ENCODE data around the gene COL5A1. TPM values are rescaled to one million over a fixed set of nuclear protein-coding genes. Genes with fewer than 3 reads are reported as not detected.

Gene COL5A1
- total RNA-seq, 1 experiment from 2014 or later = 10.6 TPM

DNA sequence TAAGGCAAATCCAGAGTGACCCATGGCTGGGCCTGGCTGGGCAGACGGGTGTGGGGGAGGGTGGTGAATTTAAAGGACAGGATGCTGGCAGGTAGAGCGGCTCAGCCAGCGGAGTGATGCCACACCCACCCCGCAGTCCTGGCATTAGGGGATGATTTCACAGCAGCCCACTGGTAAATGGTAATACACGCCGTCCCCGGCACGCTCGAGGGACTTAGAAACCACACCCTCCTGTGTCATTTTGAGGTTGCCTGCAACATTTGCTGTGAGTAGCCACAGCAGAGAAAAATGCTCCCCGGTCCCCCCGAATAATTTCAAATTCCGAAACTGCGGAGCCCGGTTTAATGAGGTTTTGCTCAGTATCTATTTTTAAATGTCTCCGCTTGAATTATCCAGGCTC is 167.7 kb downstream of the COL5A1 start:
- no peaks in the 10 kb centered on the region for H3K79me2 ChIP-seq (ENCODE audit: low read length)
- no peaks in the 10 kb centered on the region for H3K36me3 ChIP-seq (ENCODE audit: low read depth, low read length)
- no peak overlapping the region for H3K4me3 ChIP-seq (ENCODE audit: low read length)
- no peaks in the 10 kb centered on the region for H3K9me2 ChIP-seq (replicated peaks; ENCODE audit: low read length)
- H3K9me3 ChIP-seq (ENCODE audit: low read length) = no peaks in the 10 kb centered on the region
- no peaks in the 10 kb centered on the region for H3K27me3 ChIP-seq (ENCODE audit: low read length)
- no peaks in the 10 kb centered on the region for H3K4me1 ChIP-seq (ENCODE audit: insufficient read depth, low read length)
- H3K9ac ChIP-seq (ENCODE audit: low read length) = no peak overlapping the region
- H4K20me1 ChIP-seq (ENCODE audit: low read length) = no peaks in the 10 kb centered on the region
- ChIA-PET POLR2A (ENCODE audit: unreplicated experiment) (no interaction called here), CTCF (no interaction called here)
- H3K4me2 ChIP-seq (ENCODE audit: low read length) = no peak overlapping the region
- BruUV-seq (replicated peaks) = no TSS peak
- intact Hi-C loops (cut with micrococcal nuclease) = no loop called here
- ATAC-seq (no peak), DNase-seq (no peak)
- H2AFZ ChIP-seq (ENCODE audit: low read length) = no peak overlapping the region
- H3F3A ChIP-seq (ENCODE audit: low read length, unreplicated experiment) = no peaks in the 10 kb centered on the region
- H3K27ac ChIP-seq (ENCODE audit: low read length) = no peak overlapping the region
- TF ChIP-seq CTCF (conservative IDR thresholded peaks at IDR 0.05; ENCODE audit: low read depth, low read length) = no peak
- no peak for TF ChIP-seq EZH2 (IDR thresholded peaks at IDR 0.05; ENCODE audit: low read length, unreplicated experiment)
- no peak for TF ChIP-seq EZH2phosphoT487 (IDR thresholded peaks at IDR 0.05; ENCODE audit: borderline replicate concordance, low read length)

GRCh38 chr9:134809826-134810225 is 168.2 kb downstream of the COL5A1 start:
- POLR2A ChIA-PET (ENCODE audit: unreplicated experiment) = no interaction called here
- ATAC-seq (no peak), DNase-seq (no peak)
- H3K9ac ChIP-seq (ENCODE audit: low read length) = no peak overlapping the region
- CTCF ChIA-PET = no interaction called here
- H4K20me1 ChIP-seq (ENCODE audit: low read length) = no peaks in the 10 kb centered on the region
- no peaks in the 10 kb centered on the region for H3F3A ChIP-seq (ENCODE audit: low read length, unreplicated experiment)
- no peak overlapping the region for H3K4me3 ChIP-seq (ENCODE audit: low read length)
- H2AFZ ChIP-seq (ENCODE audit: low read length) = no peak overlapping the region
- no peaks in the 10 kb centered on the region for H3K36me3 ChIP-seq (ENCODE audit: low read depth, low read length)
- H3K9me3 ChIP-seq (ENCODE audit: low read length) = no peaks in the 10 kb centered on the region
- H3K4me1 ChIP-seq (ENCODE audit: insufficient read depth, low read length) = no peaks in the 10 kb centered on the region
- H3K9me2 ChIP-seq (replicated peaks; ENCODE audit: low read length) = no peaks in the 10 kb centered on the region
- no peaks in the 10 kb centered on the region for H3K79me2 ChIP-seq (ENCODE audit: low read length)
- H3K27ac ChIP-seq (ENCODE audit: low read length) = no peak overlapping the region
- TF ChIP-seq CTCF (conservative IDR thresholded peaks at IDR 0.05; ENCODE audit: low read depth, low read length) = no peak
- no peak for TF ChIP-seq EZH2 (IDR thresholded peaks at IDR 0.05; ENCODE audit: low read length, unreplicated experiment)
- TF ChIP-seq EZH2phosphoT487 (IDR thresholded peaks at IDR 0.05; ENCODE audit: borderline replicate concordance, low read length) = no peak
- no TSS peak for BruUV-seq (replicated peaks)
- H3K27me3 ChIP-seq (ENCODE audit: low read length) = no peaks in the 10 kb centered on the region
- H3K4me2 ChIP-seq (ENCODE audit: low read length) = no peak overlapping the region
- intact Hi-C loops (cut with micrococcal nuclease) = no loop called here

DNA sequence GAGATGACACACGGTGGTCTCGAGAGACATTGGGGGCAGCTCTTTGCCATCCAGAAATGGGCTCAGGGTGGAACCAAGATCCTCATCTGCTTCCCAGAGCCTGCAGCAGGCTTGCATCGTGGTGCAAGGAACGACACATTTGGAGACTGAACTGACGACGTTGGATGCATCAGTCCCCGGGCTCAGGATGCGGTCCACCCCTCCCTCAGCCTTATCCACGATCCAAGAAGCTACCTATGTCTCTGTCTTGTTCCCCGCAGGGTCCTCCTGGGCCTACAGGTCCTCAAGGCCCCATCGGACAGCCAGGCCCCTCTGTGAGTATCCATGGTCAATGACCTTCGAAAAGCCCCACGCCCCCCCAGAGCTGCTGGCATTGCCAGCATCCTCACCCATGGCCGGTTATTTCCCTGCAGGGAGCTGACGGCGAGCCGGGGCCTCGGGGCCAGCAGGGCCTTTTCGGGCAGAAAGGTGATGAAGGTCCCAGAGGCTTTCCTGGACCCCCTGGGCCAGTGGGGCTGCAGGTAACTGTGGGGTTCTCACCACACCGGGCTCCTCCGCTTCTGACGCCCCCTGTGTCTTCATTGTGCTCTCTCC is 169.6 kb downstream of the COL5A1 start:
- TF ChIP-seq EZH2phosphoT487 (IDR thresholded peaks at IDR 0.05; ENCODE audit: borderline replicate concordance, low read length) (no peak), EZH2 (IDR thresholded peaks at IDR 0.05; ENCODE audit: low read length, unreplicated experiment) (no peak), CTCF (conservative IDR thresholded peaks at IDR 0.05; ENCODE audit: low read depth, low read length) (no peak)
- ATAC-seq = no peak
- BruUV-seq (replicated peaks) = no TSS peak

More for the DNA sequence above, 169.6 kb downstream of the COL5A1 start:
- no peak overlapping the region for H3K4me3 ChIP-seq (ENCODE audit: low read length)
- H3K4me1 ChIP-seq (ENCODE audit: insufficient read depth, low read length) = no peaks in the 10 kb centered on the region
- H3F3A ChIP-seq (ENCODE audit: low read length, unreplicated experiment) = no peaks in the 10 kb centered on the region
- H3K79me2 ChIP-seq (ENCODE audit: low read length) = no peaks in the 10 kb centered on the region
- no peaks in the 10 kb centered on the region for H3K27me3 ChIP-seq (ENCODE audit: low read length)
- no peak for DNase-seq
- no peaks in the 10 kb centered on the region for H3K9me2 ChIP-seq (replicated peaks; ENCODE audit: low read length)
- intact Hi-C loops (cut with micrococcal nuclease) = no loop called here
- ChIA-PET POLR2A (ENCODE audit: unreplicated experiment) (no interaction called here), CTCF (no interaction called here)
- no peak overlapping the region for H3K4me2 ChIP-seq (ENCODE audit: low read length)
- H4K20me1 ChIP-seq (ENCODE audit: low read length) = no peaks in the 10 kb centered on the region
- H3K27ac ChIP-seq (ENCODE audit: low read length) = no peak overlapping the region
- no peak overlapping the region for H2AFZ ChIP-seq (ENCODE audit: low read length)
- no peak overlapping the region for H3K9ac ChIP-seq (ENCODE audit: low read length)
- H3K9me3 ChIP-seq (ENCODE audit: low read length) = no peaks in the 10 kb centered on the region
- no peaks in the 10 kb centered on the region for H3K36me3 ChIP-seq (ENCODE audit: low read depth, low read length)
